Effector memory CD4-positive, alpha-beta T cell (primary cell): Measurements from ENCODE around the gene STK24.

Experiments
- DNase-seq, 3 donors: peaks; one replicate each; pipeline ENCODE4 v3.0.0-alpha.2; 2020
- H3K27ac ChIP-seq: 2 replicates; pipeline ENCODE4 v1.7.0; 2013; ENCODE audit warnings: mild to moderate bottlenecking, low read length, moderate library complexity; ENCODE audit not compliant: insufficient read depth, poor library complexity, severe bottlenecking
- H3K27me3 ChIP-seq: replicated peaks from 2 replicates; pipeline ENCODE4 v1.7.0; 2013; ENCODE audit warnings: mild to moderate bottlenecking, low read length; ENCODE audit not compliant: insufficient read depth, control insufficient read depth, poor library complexity, severe bottlenecking
- H3K36me3 ChIP-seq: 2 replicates; pipeline ENCODE4 v1.7.0; 2013; ENCODE audit warnings: mild to moderate bottlenecking, low read length, moderate library complexity; ENCODE audit not compliant: control insufficient read depth, insufficient read depth
- H3K4me1 ChIP-seq: 2 replicates; pipeline ENCODE4 v1.7.0; 2013; ENCODE audit warnings: low read length, mild to moderate bottlenecking; ENCODE audit not compliant: control insufficient read depth, insufficient read depth, poor library complexity, severe bottlenecking
- H3K4me3 ChIP-seq: 2 replicates; pipeline ENCODE4 v1.7.0; 2013; ENCODE audit warnings: low read length, low read depth, mild to moderate bottlenecking; ENCODE audit not compliant: insufficient read depth, poor library complexity, severe bottlenecking
- H3K9me3 ChIP-seq: 2 replicates; pipeline ENCODE4 v1.7.0; 2013; ENCODE audit warnings: mild to moderate bottlenecking, low read length, moderate library complexity; ENCODE audit not compliant: control insufficient read depth

The STK24 gene

DNA sequence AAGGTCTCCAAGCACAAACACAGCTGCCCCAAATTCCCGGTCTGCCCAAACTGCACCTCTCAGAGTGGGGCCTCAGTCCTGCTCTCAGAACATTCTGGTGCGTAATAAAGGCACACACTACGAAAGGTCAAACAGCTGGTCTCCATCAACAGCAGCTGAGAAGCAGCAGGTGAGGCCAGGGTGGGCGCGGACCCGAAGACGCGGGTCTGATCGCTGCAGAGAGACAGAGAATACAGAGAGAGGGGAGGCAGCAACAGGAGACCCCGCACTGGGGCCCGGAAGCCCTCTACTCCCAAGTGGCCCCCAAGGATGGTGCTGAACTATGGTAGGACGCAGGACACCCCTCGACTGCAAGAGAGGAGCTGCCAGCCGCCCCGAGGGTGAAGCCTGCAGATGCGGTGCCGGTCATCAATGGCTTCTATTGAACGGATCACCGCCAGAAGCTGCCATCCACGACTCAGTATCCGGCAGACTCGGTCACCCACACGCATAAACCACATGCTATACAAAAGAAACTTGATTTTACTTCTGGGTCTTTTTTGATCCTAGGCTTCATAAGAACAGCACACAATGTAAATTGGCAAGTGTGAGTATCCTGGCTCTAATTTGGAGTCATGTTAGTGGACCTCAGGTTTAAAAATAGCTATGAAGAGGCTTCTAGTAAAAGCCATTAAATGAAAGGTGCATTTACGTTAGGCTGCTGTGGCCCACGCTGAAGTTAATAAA lies 33.4 kb downstream of the STK24 start:
- Histone ChIP-seq H3K4me3 (peak overlapping the region; percentile 50), H3K4me1 (peaks cover 59% of the 10 kb centered on the region)

DNA sequence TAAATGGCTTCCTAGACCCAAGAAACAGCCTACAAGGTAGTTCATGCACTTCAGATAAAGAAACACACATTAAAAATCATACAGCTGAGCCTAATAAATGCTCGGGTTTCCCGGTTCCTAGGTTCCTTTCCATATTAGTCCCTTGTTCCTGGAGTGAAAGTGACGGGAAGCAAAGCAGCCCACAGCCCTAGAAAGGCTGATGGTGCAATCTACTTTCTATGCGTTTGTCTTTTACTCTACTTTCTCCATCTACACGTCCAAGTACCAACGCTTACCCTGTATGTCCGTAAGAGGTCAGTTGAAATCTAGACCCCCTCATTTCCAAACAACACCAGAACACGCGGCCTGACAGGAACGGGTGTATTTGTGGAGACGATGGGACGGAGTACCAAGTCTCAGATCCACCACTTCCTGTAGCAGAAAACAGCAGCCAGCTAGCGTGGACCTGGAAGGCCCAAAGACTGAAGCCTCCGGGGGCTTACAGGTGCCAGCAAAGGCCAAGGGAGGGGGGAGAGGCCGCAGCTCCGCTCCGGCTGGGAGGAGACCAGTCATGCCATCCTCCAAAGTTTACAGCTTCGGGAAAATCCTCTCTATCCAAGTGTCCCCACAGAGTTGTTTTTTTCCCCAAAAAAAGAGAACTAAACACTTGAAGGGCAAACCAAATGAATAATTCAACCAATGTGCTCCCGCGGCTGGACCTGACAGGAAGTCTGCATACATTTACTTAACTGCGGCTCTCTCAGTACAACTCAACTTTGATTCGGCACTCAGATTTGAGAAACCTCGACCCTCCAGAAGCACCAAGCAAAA lies 34.1 kb downstream of the STK24 start:
- Histone ChIP-seq H3K27me3 (no peaks in the 10 kb centered on the region), H3K36me3 (peaks cover 12% of the 10 kb centered on the region), H3K4me1 (peaks cover 61% of the 10 kb centered on the region), H3K9me3 (no peaks in the 10 kb centered on the region), H3K27ac (peak overlapping the region; percentile 31), H3K4me3 (peak overlapping the region; percentile 50)
- no peak for DNase-seq

More for the DNA sequence above, 33.4 kb downstream of the STK24 start:
- Histone ChIP-seq H3K9me3 (no peaks in the 10 kb centered on the region), H3K27ac (no peak overlapping the region), H3K27me3 (no peaks in the 10 kb centered on the region), H3K36me3 (peaks cover 11% of the 10 kb centered on the region)
- DNase-seq: no peak

DNA sequence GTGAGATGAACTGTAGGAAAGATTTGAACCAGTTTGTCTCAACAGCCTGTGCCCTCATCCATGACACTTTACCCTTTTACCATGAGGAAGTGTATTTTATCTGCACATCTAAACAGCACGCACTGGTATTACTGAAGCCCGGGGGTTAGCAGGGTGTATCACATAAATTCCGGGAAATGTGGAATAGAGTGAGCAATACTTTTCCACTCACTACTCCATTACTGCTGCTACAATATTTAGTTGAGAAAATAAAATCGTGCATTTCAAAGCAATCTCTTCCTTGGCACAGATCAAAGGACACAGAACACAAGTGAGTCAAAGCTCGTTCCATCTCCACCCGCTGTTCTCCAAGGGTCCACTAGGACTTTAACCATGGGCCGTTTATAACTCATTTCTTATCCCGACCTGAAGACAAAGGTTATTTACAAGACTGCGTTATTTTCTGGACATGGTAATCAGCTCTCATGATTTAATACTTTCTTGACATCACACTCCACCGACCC lies 35.2 kb downstream of the STK24 start:
- Histone ChIP-seq H3K4me3 (no peak overlapping the region), H3K4me1 (peaks cover 69% of the 10 kb centered on the region), H3K36me3 (peaks cover 8% of the 10 kb centered on the region), H3K27ac (no peak overlapping the region), H3K9me3 (no peaks in the 10 kb centered on the region), H3K27me3 (no peaks in the 10 kb centered on the region)
- no peak for DNase-seq

DNA sequence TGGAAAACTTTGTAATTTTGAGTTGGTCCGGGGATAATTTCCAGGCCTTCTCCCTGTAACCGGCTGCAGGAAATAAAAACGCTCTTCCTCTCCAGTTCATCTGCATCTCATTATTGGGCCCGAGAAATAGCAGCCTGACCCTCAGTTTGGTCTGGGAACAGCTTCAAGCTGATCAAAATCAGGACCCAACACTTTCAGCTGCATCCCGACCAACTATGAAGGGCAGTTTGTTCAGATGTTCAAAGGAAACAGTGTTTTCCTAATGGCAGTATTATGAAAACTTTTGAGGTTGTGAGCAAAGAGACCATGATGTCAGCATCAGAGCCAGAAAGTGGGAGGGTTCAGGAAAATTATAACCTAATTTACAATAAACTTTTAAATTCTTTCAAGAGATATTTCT lies 35.7 kb downstream of the STK24 start:
- Histone ChIP-seq H3K27ac (no peak overlapping the region), H3K27me3 (no peaks in the 10 kb centered on the region), H3K9me3 (no peaks in the 10 kb centered on the region), H3K4me1 (peaks cover 71% of the 10 kb centered on the region), H3K36me3 (peaks cover 8% of the 10 kb centered on the region), H3K4me3 (no peak overlapping the region)
- no peak for DNase-seq

DNA sequence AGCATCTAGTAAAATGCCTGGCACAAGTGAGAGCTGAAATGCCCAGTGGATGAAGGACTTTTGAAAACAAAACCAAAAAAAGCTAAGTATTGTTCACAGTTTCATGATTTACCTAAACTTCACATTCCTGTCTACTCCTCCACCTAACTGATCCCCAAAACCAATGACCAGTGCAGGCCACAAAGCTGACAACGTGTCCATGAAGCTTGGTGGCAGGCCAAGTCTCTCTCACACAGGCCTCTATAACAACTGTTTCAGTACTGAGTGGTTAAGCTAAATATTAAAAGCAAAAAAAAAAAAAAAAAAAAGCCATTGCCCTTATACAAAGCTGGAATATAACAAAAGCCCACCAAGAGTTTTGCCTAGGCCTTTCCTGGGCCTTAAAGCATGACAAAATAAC lies 36.4 kb downstream of the STK24 start:
- Histone ChIP-seq H3K36me3 (peaks cover 8% of the 10 kb centered on the region), H3K27me3 (no peaks in the 10 kb centered on the region), H3K27ac (no peak overlapping the region), H3K9me3 (no peaks in the 10 kb centered on the region), H3K4me3 (no peak overlapping the region), H3K4me1 (peaks cover 77% of the 10 kb centered on the region)
- DNase-seq: no peak

DNA sequence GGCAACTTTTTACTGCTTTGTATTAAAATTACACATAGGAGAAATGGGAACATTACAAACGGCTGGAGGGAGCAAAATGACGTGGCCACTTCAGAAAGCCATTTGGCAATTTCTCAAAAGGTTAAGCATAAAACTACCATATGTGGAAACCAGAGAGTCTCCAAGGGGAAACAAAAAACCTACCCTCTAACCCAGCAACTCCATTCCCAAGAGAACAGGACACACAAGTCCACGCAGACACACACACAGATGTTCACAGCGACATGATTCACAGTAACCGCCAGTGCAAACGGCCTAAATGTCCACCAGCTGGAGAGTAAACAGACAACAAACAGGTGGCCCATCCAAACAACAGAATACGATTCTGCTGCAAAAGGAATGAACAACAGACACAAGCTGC lies 37.2 kb downstream of the STK24 start:
- Histone ChIP-seq H3K27me3 (no peaks in the 10 kb centered on the region), H3K4me1 (peaks cover 73% of the 10 kb centered on the region), H3K27ac (no peak overlapping the region), H3K36me3 (peaks cover 8% of the 10 kb centered on the region), H3K9me3 (no peaks in the 10 kb centered on the region), H3K4me3 (no peak overlapping the region)
- no peak for DNase-seq

DNA sequence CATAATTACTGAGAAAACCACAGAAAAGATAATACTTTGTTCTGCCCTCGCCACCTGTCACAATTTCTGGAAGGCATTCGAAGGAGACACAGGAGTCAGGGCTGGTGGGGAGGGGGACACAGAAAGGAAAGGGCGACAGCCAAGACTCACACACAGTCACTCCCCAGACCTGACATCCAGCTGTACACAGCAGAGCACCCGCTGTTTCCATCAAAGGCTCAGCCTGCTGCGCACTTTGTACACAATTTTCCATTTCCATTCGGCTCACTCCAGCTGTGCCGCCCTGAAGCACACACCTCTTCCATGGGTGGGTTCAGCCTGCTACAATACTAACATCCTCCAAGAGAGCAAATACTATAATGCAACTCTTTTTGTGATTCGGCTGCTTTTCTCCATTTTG lies 38.0 kb downstream of the STK24 start:
- Histone ChIP-seq H3K36me3 (peaks cover 8% of the 10 kb centered on the region), H3K27me3 (no peaks in the 10 kb centered on the region), H3K4me3 (no peak overlapping the region), H3K9me3 (no peaks in the 10 kb centered on the region), H3K27ac (no peak overlapping the region), H3K4me1 (peaks cover 70% of the 10 kb centered on the region)
- DNase-seq: no peak

DNA sequence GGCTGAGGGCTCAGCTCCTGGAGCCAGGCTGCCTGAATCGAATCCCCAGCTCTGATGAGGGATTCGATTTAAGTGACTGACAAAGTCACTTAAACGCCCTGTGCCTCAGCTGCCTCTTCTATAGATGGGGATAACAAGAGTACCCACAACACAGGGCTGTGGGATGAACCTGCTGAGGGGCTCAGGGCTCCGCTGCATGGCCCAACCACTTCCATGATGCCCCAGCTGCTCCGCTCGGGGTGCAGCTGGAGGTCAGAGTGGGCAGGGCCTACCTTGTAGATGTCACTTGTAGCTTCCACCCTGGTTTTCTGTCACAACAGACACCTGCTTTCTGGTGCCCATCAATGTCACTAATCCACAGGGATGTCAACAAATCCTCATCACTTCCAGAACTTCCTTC lies 39.2 kb downstream of the STK24 start:
- no peak overlapping the region for H3K4me3 ChIP-seq
- no peaks in the 10 kb centered on the region for H3K27me3 ChIP-seq
- H3K9me3 ChIP-seq: no peaks in the 10 kb centered on the region
- peaks cover 8% of the 10 kb centered on the region for H3K36me3 ChIP-seq
- no peak overlapping the region for H3K27ac ChIP-seq
- peaks cover 62% of the 10 kb centered on the region for H3K4me1 ChIP-seq
- no peak for DNase-seq

DNA sequence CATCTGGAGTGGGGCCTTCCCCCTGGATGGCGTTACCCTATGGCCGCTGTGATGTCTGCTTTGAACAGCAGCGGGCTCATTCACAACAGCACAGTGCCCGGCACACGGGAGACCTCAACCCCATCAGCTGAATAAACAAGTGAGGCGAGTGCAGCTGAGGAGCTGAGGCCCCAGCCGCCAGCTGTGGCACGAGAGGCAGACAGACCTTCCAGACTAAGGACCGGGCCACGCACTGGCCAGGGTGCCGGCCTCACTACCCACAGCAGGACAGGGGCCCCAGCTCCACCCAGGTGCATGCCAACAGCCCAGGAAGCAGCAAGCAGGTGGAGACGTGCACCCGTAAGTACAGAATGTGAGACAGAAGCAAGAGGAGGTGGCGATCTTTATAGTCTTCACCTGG lies 39.6 kb downstream of the STK24 start:
- DNase-seq: no peak
- Histone ChIP-seq H3K9me3 (no peaks in the 10 kb centered on the region), H3K27ac (no peak overlapping the region), H3K4me3 (no peak overlapping the region), H3K27me3 (no peaks in the 10 kb centered on the region), H3K36me3 (peaks cover 8% of the 10 kb centered on the region), H3K4me1 (peaks cover 58% of the 10 kb centered on the region)

DNA sequence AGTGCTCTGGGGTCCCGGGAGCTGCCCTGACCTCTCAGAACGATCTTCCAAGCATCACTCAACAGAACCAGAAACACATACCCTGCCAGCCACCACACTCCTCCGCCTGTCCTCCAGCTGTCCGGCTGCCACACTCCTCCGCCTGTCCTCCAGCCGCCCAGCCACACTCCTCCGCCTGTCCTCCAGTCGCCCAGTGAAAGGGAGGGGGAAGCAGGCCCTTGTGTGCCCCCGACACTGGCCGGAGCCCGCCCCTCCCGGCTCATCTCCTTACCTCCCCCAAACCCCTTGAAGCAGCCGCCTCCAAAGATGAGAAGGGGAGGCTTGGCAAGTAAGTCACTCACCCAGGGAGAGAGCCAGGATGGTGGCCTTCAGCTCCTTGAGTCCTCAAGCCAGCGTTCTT lies 40.2 kb downstream of the STK24 start:
- H3K36me3 ChIP-seq: peaks cover 8% of the 10 kb centered on the region
- H3K27ac ChIP-seq: no peak overlapping the region
- peaks cover 60% of the 10 kb centered on the region for H3K4me1 ChIP-seq
- H3K27me3 ChIP-seq: no peaks in the 10 kb centered on the region
- H3K4me3 ChIP-seq: no peak overlapping the region
- no peak for DNase-seq
- H3K9me3 ChIP-seq: no peaks in the 10 kb centered on the region
